HG03571 (cell line): ENCODE data around the gene H2BK1.

ENCODE experiments used
- ATAC-seq: cut with Tn5 transposase; IDR thresholded peaks from one replicate; pipeline ENCODE4 v1.9.1; 2021; ENCODE audit not compliant: unreplicated experiment

H2BK1 gene

GRCh38 chr7:151205730-151206129 is 4.6 kb downstream of the H2BK1 start:
- no peak for ATAC-seq

- ATAC-seq: no peak
Measured at GRCh38 chr7:151204383-151205032, 5.8 kb downstream of the H2BK1 start.

GRCh38 chr7:151202836-151203235 is 7.5 kb downstream of the H2BK1 start:
- no peak for ATAC-seq

GRCh38 chr7:151201751-151202150 is 8.5 kb downstream of the H2BK1 start:
- ATAC-seq: no peak

GRCh38 chr7:151201344-151201743 is 8.9 kb downstream of the H2BK1 start:
- ATAC-seq: no peak

- no peak for ATAC-seq
Measured at GRCh38 chr7:151198945-151199848, 11.1 kb downstream of the H2BK1 start.

- ATAC-seq: no peak
Measured at GRCh38 chr7:151197932-151198331, 12.4 kb downstream of the H2BK1 start.

GRCh38 chr7:151195616-151196450 is 14.5 kb downstream of the H2BK1 start:
- ATAC-seq: no peak

GRCh38 chr7:151194188-151194587 is 16.1 kb downstream of the H2BK1 start:
- no peak for ATAC-seq

GRCh38 chr7:151193203-151193978 is 16.9 kb downstream of the H2BK1 start:
- ATAC-seq: no peak

GRCh38 chr7:151192002-151192539 is 18.2 kb downstream of the H2BK1 start:
- ATAC-seq: no peak

GRCh38 chr7:151191544-151191943 is 18.7 kb downstream of the H2BK1 start:
- no peak for ATAC-seq

GRCh38 chr7:151189038-151189437 is 21.2 kb downstream of the H2BK1 start:
- no peak for ATAC-seq

GRCh38 chr7:151188252-151188542 is 22.1 kb downstream of the H2BK1 start:
- no peak for ATAC-seq

- ATAC-seq: no peak
Measured at GRCh38 chr7:151187409-151188251, 22.7 kb downstream of the H2BK1 start.

- ATAC-seq: no peak
Measured at GRCh38 chr7:151186640-151187408, 23.5 kb downstream of the H2BK1 start, which contains the start of gene ASB10. ASB10 (minus strand) TSS chr7:151187250; CDS start chr7:151187130, 120 bp downstream.

GRCh38 chr7:151185762-151186639 is 24.3 kb downstream of the H2BK1 start:
- ATAC-seq: no peak

- no peak for ATAC-seq
Measured at GRCh38 chr7:151181011-151181431, 29.3 kb downstream of the H2BK1 start.
